NCI-H2227 (cell line): Measurements from ENCODE around the gene CIAPIN1.

ENCODE experiments used
- DNase-seq: peaks from one replicate; lab custom pipeline; 2025; ENCODE audit not compliant: unreplicated experiment; lab: John Stamatoyannopoulos, UW

Gene CIAPIN1

GRCh38 chr16:57384248-57385070 is 62.7 kb downstream of the CIAPIN1 start:
- DNase-seq = no peak

- no peak for DNase-seq
Observed at GRCh38 chr16:57383276-57384247, 63.6 kb downstream of the CIAPIN1 start.

- DNase-seq = no peak
Observed at GRCh38 chr16:57382535-57383275, 64.5 kb downstream of the CIAPIN1 start.

GRCh38 chr16:57381791-57382534 is 65.2 kb downstream of the CIAPIN1 start:
- DNase-seq = no peak

- DNase-seq = no peak
Observed at GRCh38 chr16:57380671-57381462, 66.3 kb downstream of the CIAPIN1 start.

GRCh38 chr16:57379579-57379978 is 67.6 kb downstream of the CIAPIN1 start:
- no peak for DNase-seq
